Lung (tissue), 12 donors: ENCODE results near the gene KCNMA1. TPM values are rescaled to one million over a fixed set of nuclear protein-coding genes. Genes with fewer than 3 reads are reported as not detected.

Experiments
- ATAC-seq: fragments of 200-7000 bp; cut with Tn5 transposase; one replicate; pipeline ENCODE4 v1.9.1; 2020; ENCODE audit warnings: moderate number of reproducible peaks; ENCODE audit not compliant: insufficient read depth, low FRiP score
- DNase-seq, 3 donors: peaks; one replicate each; pipeline ENCODE4 v3.0.0-alpha.2; 2013 to 2017
- H3K27ac ChIP-seq, 2 donors: one replicate each; pipeline ENCODE4 v1.5.1; 2013; ENCODE audit warnings: mild to moderate bottlenecking in 2 of 2, moderate library complexity in 2 of 2, control low read depth in 1 of 2, inconsistent platforms in 1 of 2, low read depth in 1 of 2, low read length in 1 of 2
- H3K27me3 ChIP-seq, 3 donors: one replicate each; pipeline ENCODE4 v1.5.1; 2013; ENCODE audit warnings: low read length in 2 of 3; ENCODE audit not compliant: control insufficient read depth in 3 of 3, insufficient read depth in 3 of 3
- H3K36me3 ChIP-seq, 4 donors: one replicate each; pipeline ENCODE4 v1.5.1; 2013; ENCODE audit warnings: low read length in 4 of 4, mild to moderate bottlenecking in 1 of 4, moderate library complexity in 1 of 4; ENCODE audit not compliant: control insufficient read depth in 4 of 4, insufficient read depth in 4 of 4
- H3K4me1 ChIP-seq, 5 donors: one replicate each; pipeline ENCODE4 v1.5.1; 2013; ENCODE audit warnings: low read length in 5 of 5, mild to moderate bottlenecking in 2 of 5, moderate library complexity in 1 of 5; ENCODE audit not compliant: control insufficient read depth in 5 of 5, insufficient read depth in 5 of 5
- H3K4me3 ChIP-seq: one replicate; pipeline ENCODE4 v1.5.1; 2013; ENCODE audit warnings: mild to moderate bottlenecking, control low read depth, moderate library complexity
- H3K9ac ChIP-seq, 2 donors: one replicate each; pipeline ENCODE4 v1.5.1; 2013; ENCODE audit warnings: low read length in 2 of 2, control low read depth in 1 of 2; ENCODE audit not compliant: insufficient read depth in 1 of 2
- H3K9me3 ChIP-seq, 4 donors: one replicate each; pipeline ENCODE4 v1.5.1; 2013; ENCODE audit warnings: low read length in 3 of 4, mild to moderate bottlenecking in 1 of 4, moderate library complexity in 1 of 4; ENCODE audit not compliant: control insufficient read depth in 4 of 4, insufficient read depth in 3 of 4
- WGBS, 2 donors: extraction: QIAGEN DNeasy Blood & Tissue Kit; methylation state at CpG; one replicate each; pipeline ENCODE4 v1.1.7; 2013; 5-methylcytosine and 5-hydroxymethylcytosine counted together
- polyA plus RNA-seq, 2 donors: library from polyadenylated mRNA; stranded (reverse); fragments of 200-250 nt; gene quantifications; one replicate each; pipeline ENCODE4 v1.2.1, GENCODE V29; 2013
- total RNA-seq, 2 donors: library from RNA; depleted of rRNA in 1 of 2; stranded (reverse); fragments of >200 nt in 1 of 2; gene quantifications; one replicate each; pipeline ENCODE4 v1.2.1, GENCODE V29; 2014 to 2021
- TF ChIP-seq, protein P1 (sequence below): IDR thresholded peaks from 2 replicates; pipeline ENCODE4 v1.5.1; 2012; ENCODE audit warnings: mild to moderate bottlenecking; ENCODE audit errors: control extremely low read depth, extremely low read depth
- donor health status: control.
- donor health status: control.
- donor health status: Bipolar disorder and iron deficiency.
- donor health status: healthy.
- donor health status: DM: yes; HTN: yes; CAD: no.

The KCNMA1 gene
- total and polyA plus RNA-seq, 4 donors: 3.8 to 13.0 (median 5.5) TPM

DNA sequence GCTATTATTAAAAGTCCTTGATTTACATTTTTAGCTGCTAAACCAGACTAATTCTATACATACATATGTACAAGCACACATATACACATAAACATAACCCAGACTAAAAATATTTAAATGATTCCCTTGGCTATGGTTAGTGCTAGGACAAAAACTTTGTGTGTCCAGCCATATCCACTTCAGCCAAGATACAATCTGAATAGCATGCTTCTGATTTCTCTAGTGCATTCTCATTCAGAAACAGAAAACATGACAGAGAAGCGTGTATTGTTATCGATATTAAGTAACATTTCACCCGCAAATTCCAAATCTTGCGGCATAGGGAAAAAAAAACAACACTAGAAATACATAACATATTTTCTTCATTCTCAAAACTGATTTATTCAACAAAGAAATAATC lies 569.3 kb downstream of the KCNMA1 start:
- H3K27ac ChIP-seq: no peak overlapping the region
- H3K4me3 ChIP-seq: no peak overlapping the region
- H3K9me3 ChIP-seq: peaks cover 0 to 2% (median 0%) of the 10 kb centered on the region in 4 donors
- WGBS, 2 donors: 94 to 96% methylated on average over 4 of the region's 4 CpGs
- no peaks in the 10 kb centered on the region for H3K36me3 ChIP-seq
- peaks cover 0 to 39% (median 23%) of the 10 kb centered on the region in 5 donors for H3K4me1 ChIP-seq
- DNase-seq: peak in 1 of 3 donors; percentile 40
- no peak for ATAC-seq
- H3K9ac ChIP-seq: no peak overlapping the region
- TF ChIP-seq, protein P1, sequence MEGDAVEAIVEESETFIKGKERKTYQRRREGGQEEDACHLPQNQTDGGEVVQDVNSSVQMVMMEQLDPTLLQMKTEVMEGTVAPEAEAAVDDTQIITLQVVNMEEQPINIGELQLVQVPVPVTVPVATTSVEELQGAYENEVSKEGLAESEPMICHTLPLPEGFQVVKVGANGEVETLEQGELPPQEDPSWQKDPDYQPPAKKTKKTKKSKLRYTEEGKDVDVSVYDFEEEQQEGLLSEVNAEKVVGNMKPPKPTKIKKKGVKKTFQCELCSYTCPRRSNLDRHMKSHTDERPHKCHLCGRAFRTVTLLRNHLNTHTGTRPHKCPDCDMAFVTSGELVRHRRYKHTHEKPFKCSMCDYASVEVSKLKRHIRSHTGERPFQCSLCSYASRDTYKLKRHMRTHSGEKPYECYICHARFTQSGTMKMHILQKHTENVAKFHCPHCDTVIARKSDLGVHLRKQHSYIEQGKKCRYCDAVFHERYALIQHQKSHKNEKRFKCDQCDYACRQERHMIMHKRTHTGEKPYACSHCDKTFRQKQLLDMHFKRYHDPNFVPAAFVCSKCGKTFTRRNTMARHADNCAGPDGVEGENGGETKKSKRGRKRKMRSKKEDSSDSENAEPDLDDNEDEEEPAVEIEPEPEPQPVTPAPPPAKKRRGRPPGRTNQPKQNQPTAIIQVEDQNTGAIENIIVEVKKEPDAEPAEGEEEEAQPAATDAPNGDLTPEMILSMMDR: no peak
- H3K27me3 ChIP-seq: no peaks in the 10 kb centered on the region

DNA sequence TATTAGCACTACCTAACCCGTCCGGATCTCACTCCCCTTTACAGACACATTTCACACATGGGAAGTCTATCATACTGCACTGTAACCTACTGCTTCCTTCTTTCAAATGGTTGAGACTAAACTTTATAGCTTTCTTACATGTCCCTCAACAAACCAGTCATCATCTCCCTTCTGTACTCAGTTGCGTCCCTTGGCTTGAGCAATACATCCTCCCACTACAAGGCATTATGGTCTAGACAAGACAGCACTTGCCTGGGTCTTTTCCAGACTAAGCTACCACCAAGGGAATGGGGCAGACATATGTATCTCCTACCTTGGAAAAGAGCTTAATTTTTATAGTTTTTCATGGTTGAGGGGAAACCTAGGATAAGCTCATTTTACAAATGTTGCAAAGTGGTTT lies 575.2 kb downstream of the KCNMA1 start:
- Histone ChIP-seq H3K4me3 (no peak overlapping the region), H3K4me1 (no peaks in the 10 kb centered on the region), H3K27me3 (no peaks in the 10 kb centered on the region), H3K36me3 (no peaks in the 10 kb centered on the region), H3K9me3 (no peaks in the 10 kb centered on the region), H3K27ac (no peak overlapping the region), H3K9ac (no peak overlapping the region)
- DNase-seq: no peak
- TF ChIP-seq, protein P1: no peak
- 84 to 92% methylated on average over 3 of the region's 3 CpGs for WGBS, 2 donors
- no peak for ATAC-seq

DNA sequence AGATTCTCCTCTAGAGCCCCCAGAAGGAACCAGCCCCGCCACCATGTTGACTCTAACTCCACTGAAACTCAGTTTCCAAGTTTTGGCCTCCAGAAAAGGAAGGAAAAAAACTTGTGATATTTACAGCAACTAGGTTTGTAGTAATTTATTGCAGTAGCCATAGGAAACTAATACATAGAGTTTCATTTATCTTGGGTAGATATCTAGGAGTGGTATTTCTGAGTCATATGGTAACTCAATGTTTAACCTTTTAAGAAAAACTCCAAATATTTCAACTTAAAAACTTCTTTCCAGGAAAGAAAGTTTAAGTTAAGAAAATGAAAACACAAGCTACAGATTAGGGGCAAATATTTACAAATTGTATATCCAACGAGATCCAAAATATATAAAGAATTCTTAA lies 576.7 kb downstream of the KCNMA1 start:
- WGBS, 2 donors: 74 to 92% methylated on average over 2 of the region's 2 CpGs
- DNase-seq (no peak), ATAC-seq (no peak)
- Histone ChIP-seq H3K36me3 (no peaks in the 10 kb centered on the region), H3K4me3 (no peak overlapping the region), H3K4me1 (no peaks in the 10 kb centered on the region), H3K27me3 (no peaks in the 10 kb centered on the region), H3K27ac (no peak overlapping the region), H3K9me3 (no peaks in the 10 kb centered on the region), H3K9ac (no peak overlapping the region)
- TF ChIP-seq, protein P1: no peak

GRCh38 chr10:77056650-77057049 lies 581.0 kb downstream of the KCNMA1 start:
- H3K9ac ChIP-seq: no peak overlapping the region
- no peak for ATAC-seq
- no peak overlapping the region for H3K27ac ChIP-seq
- no peak overlapping the region for H3K4me3 ChIP-seq
- 94 to 96% methylated on average over 2 of the region's 2 CpGs for WGBS, 2 donors
- H3K27me3 ChIP-seq: no peaks in the 10 kb centered on the region
- no peaks in the 10 kb centered on the region for H3K4me1 ChIP-seq
- H3K36me3 ChIP-seq: no peaks in the 10 kb centered on the region
- no peaks in the 10 kb centered on the region for H3K9me3 ChIP-seq
- TF ChIP-seq, protein P1: no peak
- no peak for DNase-seq
